Activated CD4-positive, alpha-beta T cell treated with anti-CD3 and anti-CD28 coated beads for 48 hours (primary cell): ENCODE data around the gene CACNA1C.

Experiments
- DNase-seq: peaks from one replicate; pipeline ENCODE4 v3.0.0-alpha.2; 2020

The CACNA1C gene

DNA sequence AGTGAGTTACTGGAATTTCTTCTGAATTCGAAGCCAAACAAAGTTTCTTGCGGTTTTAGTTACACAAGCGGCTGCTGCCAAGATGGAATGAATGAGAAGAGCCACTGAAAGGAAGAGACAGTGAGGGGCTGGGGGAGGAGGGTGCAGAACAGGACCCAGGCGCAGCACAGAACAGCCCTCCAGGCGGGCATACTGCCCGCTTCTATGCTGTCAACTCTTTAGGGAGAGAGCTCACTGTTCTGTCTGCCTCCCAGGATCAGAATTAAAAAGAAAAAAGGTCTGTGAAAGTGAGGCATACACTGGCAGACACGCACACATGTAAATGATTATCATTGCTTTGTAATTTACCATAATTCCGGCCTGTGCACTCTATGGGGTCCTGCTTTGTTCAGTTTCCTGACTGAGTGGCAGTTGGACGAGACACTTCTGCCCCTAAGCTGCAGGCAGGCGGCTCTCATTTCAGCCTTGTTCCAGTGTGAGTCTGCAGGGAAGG, 231.6 kb downstream of the CACNA1C start:
- no peak for DNase-seq

DNA sequence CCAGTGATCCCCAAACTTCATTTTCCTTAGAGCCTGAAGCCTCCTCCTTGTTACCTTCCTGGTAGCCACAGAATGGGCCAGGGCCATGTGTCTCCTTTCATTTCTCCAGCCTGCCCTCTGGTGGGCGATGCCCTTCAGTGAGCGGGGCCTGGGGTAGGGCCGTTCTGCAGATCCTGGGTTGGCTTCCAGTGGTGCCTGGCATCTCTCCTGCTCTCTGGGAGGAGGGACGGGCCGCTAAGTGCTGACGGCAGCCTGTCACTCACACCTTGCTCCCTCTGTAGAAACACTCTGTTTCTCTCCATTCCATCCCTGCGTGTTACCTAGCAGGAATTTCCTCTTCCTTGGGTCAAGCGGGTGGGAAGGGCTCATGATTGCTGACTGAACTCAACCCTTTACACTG, 232.1 kb downstream of the CACNA1C start:
- DNase-seq: peak; percentile 69

DNA sequence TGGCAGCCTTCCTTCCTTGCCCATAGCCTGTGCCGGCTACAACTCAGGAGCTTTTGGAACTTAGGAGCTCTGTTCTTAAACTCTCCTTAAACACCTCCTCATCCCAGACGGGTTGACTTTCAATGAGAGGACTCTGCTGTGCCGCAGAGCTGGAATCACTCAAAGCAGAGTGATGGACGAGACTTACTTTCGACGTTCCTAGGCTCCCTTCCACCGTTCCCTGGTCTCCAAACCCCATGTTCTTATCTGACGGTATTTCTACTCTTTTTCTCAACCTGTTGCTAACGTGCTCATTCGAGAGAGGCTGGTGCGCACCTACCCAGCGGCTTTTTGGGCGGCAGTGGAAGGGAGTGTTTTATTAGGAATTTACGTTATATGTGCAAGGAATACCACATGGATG, 232.7 kb downstream of the CACNA1C start:
- no peak for DNase-seq

DNA sequence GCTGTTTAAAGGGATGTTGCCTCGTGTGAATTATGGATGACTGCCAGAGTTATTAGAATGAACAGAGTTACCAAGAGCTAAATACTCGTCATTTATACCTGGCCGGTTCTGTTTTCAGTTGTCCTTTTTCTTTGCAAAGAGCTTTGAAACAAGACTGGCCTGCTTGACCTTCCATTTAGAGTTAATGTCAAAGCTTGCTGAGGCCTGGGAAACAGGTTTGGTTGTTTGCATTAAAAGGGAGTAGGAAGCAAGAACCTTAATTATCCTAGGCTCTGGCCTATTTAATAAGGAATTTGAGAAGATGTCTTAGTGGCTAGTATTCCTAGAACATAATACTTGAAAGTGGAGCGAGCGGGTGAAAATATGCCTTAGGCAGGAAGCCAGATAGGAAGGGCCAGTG, 233.3 kb downstream of the CACNA1C start:
- no peak for DNase-seq

DNA sequence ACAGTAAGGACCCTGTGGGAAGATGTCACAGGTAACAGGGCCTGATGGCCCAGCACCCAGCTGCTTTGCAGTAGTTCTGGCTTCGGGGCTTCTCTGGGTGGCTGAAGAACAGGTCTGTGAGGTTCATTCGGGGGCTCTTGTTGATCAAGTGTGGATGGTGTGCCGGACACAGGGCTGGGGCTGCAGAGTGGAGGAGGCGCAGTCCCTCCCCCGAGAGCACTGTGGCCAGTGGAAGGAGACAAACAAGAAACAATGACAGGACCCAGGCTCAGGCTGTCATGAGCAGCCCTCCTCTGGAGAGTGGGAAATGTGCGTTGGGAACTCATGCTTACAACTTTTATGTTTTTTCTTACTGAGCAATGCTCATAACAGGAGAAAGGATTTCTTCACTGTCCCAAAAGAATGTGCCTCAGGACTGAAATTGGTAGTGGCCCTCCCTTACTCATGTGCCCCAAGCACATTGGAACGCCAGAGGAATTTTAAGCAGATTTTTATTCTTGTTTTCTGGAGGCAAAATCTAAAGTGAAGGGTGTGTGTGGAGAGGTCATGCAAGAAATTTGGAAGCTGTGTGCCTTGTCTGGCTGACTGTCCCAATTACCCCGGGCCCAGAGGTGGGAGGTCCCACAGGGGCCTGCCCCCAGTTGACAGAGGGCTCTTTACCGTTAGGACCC, 233.8 kb downstream of the CACNA1C start:
- no peak for DNase-seq

DNA sequence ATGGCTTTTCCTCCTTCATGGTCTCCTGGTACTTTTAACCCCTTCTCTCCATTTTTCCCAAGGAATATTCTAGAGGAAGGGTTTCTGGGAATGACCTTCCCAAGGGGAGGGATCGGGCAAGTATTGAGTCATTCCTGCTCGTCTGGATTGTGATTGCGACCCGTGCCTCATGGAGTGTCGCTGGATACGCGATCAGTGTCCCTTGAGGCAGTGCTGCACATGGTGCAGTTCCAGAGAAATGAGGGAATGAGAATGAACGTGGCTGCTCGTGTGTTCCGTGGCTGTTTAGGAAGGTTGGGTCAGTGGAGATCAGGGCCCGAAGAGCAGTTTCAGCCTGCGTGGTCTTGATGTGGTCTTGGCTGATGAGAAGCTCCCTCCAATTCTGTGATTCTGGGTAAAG, 234.4 kb downstream of the CACNA1C start:
- DNase-seq: no peak

DNA sequence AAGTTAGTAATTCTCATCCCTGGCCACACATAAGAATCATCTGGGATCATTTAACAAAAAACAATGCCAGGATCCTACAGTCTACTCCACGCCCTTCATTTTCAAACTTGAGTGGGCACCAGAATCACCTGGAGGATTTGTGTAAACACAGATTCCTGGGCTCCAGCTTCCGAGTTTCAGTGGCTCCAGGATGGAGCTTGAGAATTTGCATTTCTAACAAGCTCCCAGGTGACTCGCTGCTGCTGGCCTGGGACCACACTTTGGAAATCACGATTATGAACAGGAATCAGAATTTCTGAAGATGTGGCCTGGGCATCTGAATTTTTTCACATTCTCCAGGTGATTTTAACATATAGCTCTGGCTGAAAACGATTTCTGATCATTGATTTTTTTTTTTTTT, 234.8 kb downstream of the CACNA1C start:
- no peak for DNase-seq

DNA sequence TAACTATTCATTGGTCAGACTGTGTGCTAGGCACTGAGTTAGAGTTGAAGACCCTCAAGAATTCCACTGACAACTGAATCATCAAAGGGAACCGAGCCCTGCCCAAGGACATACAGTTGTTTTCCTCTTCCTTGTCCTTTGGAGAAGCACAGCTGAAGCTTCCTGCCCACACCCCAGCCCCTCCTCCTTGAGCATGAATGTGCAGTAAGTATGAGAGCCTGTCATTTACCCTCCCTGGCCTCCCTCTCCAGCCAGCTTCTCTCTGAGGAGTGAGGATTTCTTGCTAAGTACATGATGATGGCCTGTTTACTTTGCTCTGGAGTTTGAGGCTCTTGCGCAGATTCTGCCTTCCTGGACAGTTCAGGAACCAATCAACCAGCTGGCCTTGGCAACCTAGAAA, 235.2 kb downstream of the CACNA1C start:
- no peak for DNase-seq

DNA sequence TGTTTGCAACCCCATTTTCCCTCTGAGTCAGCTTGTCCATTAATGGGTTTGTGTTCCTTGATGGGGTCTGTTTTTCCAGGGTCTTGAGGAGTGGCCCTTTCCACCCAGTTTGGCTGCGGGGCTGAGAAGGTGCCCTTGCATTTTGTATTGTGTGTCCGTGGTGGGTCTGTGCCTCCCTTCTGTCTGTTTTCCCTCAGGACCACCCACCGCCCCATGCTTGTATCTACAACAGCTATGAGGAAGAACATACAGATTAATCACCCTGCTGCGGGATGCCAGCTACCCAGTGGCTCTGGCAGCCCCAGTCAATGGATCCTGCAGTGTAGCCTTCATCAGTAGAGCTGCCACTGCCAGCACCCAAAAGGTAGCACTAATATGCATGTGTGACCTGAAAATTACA, 235.7 kb downstream of the CACNA1C start:
- no peak for DNase-seq

DNA sequence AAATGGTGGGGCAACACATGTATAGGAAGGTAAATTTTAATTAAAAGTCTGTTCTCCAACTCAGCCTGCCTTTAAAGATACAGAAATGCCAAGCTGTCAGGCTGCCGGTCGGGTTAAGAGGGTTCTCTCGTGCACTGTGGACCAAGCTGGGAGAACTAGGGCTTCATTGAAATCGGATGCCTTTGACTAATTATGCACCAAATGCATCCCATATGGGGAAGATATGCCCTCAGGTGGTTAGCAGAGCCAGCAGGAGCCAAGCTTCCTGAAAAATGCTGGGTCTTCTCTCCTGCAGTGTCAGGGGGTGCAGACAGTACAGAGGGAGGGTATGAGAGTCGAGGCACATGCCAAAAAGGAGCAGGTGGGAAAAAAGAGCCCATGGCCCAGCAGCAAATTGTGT, 236.1 kb downstream of the CACNA1C start:
- DNase-seq: no peak

DNA sequence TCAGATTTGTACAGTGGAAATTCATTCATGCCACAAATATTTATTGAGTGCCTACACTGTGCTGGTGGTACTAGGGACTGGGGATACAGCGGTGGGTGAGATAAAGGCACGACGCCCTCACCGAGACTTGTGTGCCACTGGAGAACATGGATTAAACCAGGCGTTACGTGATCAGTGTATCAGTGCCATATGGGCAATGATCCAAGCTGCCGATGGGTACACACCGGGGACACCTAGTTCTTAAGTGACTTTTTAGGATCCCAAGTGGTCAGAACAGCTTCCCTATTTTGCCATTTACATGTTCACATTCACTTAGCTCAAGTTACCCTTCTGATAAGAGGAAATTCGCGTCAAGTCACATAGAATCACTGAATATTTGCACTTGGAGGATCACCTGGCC, 236.7 kb downstream of the CACNA1C start:
- no peak for DNase-seq

DNA sequence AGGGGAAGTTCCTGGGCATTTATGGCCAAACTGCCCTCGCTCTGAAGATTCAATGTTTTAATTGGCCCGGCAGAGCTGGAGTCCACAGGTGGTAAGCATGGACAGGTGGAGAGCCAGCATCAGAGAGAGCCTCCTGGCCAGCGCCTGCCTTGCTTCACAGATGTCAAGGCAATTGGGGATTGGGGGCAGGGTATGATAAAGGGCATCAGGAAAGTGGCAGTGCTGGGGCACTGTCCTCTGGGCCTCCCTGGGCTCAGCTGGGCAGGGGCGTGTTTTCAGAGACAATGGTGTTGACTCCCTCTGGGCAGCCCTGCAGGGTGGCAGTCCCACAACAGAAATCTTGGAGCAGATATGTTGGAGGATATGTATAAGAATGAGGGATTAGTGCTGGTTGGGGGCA, 237.3 kb downstream of the CACNA1C start:
- DNase-seq: no peak

DNA sequence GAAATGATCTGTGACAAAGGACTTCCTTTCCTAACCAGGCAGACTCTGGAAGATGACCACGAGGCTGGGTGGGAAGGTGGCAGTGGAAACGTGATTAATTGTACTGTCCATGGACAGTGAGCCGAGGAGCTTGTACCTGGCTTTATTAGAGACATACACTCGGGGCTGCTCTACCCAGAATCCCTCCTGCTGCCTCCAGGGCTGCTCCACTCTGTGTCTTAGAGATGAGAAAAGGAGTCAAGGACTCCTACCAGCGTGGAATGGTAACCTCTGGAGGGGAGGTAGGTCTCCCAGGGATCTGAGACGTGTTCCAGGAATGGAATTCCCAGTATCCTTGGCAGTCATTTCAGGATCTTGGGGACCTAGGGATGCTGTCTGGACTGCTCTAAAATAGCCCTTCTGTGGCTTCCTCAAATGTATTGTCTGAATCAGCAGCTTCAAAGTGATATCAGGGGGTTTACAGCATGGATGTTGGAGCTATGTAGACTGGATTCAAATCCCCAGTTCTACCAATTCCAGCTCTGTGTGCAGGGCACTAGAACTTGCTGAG, 237.8 kb downstream of the CACNA1C start:
- DNase-seq: no peak

DNA sequence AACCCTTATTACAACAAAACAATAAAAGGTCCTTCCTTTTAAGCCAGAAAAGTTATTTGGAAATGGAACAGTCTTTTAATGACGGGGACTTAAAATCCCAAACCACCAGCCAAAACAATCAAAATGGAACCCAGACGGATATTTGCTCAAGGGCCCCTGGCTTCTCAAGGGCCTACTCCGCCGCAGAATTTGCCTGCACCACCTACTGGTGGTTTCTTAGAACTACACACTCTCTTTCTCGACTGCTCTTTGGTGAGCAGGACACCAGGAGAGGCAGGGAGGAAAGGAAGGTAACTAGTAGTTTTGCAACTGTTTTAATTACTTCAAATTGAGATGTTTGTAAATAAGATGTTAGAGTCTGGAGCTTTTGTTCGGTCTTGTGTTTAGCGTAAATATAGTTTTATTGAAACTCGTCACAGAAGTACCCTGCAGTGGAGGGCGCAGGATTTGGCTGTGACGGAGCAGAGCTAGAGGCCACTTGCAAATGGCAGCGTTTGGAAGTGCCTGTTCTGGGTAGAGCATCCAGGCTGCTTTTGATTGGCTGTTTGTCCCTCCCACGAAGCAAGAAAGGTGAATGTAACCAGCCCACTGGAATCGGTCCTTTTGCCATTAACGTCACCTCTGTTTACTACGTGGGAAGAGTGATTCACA, 238.5 kb downstream of the CACNA1C start:
- DNase-seq: peak; percentile 60

DNA sequence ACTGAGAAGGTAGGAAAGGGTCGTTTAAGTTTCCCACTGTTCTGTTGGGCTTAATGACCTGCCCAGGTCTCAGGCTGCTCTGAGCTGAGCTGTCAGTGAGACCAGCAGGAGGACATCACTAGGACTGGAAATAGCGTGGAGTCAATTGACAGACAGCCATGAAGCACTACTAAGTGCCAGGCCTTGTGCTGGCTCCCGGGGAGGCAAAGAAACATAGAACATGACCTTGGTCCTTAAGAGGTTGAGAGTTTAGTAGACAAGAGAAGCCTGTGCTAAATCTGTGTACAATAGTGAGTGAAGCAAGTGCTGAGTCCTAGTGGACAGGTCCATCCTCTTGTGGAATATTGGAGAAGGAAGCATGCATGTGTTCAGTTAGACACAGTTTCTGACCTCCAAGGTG, 239.2 kb downstream of the CACNA1C start:
- no peak for DNase-seq

DNA sequence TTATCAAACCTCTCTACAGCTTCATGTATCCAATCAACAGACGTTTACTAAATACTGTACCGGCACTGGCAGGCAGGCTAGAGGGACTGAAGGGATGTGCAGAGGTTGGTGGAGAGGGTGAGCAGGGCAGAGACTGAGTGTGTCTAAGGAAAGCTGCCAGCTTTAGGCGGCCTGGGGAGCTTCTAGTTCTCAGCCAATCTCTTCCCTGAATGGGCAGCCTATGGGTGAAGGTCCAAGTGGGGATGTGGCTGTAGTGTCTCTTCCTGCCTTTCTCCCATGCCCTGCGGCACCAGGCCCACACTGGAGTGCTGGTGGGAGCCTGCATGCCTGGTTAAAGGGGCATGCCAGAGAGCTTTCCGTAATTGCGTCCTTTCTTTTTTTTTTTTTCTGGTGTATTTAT, 239.8 kb downstream of the CACNA1C start:
- DNase-seq: no peak

DNA sequence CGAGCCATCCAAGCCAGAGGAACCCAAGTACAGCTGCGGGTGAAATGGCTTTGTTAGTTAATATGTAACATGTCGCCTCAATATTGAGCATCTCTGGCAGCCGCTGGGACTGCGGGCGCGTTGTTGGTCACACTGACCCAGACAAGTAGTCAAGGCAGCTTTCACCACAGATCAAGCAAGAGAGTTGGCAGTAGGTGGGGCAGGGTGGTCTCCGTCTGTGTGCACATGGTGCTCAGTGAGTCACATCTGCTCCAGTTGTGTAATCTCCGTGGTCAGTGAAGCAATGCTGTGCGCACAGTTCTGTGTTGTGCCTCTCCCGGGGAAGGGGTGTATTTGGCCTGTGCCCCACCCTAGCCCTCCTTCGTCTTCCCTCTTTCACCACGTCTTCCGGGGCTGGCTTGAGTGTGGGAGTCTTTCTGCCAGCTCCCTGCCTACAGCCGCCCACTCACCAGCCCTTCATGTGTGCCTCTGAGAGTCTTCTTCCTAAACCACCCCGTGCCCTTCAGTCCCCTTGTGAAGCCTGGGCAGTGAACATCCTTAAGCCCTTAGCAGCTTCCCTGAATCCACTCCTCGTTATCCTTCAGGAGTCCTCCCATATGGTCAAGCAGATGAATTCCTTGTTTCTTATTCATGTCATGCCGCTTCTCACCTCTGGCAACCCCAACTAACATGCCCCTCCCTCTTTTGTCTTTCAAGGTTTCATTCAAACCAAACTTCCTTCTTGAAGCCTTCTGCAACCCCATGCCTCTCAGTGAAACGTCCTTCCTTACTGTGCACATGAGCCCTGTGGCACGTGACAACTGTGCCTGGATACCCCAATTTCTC, 242.1 kb downstream of the CACNA1C start:
- DNase-seq: no peak

DNA sequence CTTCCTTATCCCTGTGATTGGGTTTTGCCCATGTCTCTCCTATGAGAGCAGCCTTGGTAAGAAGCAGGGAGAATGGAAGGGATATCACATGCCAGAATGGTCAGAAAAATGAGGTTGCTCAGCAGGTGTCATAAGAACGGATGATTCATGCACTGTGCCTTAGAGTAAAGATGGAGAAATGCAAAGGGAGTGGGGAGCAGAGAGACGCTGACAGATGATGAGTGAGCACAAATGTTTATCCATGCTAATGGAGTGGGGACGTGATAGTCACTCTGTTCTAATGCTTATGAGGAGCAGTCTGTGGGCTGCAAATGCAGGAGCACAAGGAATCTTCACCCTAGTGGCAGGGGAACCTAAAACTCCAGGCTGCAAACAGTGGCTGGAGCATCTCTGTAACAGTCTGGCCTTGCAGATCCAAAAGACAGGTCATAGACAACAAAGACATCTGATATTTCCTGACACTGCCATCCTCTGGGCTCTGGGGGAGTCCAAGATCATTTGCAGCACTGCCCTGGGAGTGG, 243.2 kb downstream of the CACNA1C start:
- DNase-seq: no peak

DNA sequence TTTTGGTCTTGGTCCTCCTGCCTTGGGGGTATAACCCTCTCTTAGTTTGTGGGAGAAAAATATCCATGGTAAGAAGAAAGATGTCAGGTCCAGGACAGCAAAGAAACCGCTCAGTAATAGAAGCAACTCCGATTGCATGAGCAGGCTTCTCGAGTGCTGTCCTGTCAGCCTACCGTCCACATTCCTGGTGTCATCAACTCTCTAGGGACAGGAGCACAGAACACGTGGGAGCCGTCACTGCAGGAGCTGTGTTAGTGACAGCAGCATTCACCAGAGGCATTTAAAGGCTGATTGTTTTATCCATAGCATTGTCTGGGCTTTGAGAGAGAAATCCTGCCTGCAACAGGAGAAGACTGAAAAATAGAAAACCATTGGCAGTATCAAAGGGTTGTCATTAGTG, 244.2 kb downstream of the CACNA1C start:
- no peak for DNase-seq

DNA sequence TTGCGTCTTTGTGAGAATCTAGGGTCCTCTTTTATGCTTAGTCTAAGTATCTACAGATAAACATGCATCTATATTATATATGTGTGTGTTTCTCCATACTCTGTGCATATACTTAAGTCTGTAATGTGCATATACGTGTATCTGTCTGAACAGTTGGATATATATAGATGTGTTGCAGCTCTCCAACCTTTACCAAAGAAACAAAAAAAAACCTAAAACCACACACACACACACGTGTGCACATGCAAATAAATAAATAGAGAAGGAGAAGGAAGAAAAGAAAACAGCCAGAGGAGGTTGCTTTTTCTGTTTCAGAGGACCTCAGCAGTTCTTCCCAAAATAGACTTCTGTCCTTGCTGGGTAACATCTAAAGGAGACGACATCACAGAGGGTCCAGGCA, 244.9 kb downstream of the CACNA1C start:
- DNase-seq: no peak

DNA sequence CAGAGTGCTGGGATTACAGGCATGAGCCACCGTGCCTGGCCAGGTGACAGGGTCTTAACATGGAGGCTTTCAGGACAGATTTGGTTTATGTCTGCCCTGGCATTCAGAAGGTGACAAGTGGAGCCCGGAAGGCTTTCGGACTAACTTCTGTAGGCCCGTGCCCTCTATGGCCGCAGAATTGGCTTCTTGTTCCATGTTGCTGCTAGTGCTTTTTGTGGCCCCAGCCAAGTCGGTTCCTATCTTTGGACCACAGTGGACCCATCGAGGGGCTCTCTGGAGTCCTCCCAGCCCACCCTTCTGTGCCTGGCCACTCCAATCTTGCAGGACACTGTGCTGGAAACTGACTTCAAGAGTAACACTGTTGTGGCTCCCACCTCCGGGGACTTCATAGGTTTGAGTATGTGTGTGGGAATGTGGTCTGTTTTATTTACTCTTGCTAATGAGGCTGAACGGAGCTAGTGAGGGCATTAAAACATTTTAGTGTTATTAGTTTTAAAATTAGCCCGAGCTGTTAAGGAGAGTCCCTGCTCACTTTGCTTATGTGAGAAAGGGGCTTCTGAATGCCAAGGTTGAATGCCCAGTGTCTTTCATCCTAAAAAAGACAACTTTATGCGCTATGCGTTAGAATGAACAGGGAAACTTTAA, 245.9 kb downstream of the CACNA1C start:
- DNase-seq: no peak

DNA sequence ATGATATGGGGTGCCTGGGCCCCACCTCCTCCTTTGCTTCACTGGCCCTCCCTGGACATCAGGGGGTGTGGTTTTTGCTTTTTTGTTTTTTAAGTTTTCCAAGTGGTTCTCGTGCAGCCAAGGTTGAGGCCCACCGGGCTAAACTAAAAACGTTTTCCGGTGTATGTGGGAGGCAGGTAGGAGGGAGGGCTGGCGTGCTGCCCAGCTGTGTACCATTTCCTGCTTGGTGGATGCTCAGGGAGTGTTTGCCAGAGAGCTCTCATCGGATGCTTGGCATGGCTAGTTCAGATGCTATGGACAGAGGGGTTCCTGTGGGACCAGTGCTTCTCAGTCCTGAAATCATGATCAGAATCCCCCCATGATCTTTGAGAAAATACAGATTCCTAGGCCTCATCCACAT, 246.4 kb downstream of the CACNA1C start:
- no peak for DNase-seq

DNA sequence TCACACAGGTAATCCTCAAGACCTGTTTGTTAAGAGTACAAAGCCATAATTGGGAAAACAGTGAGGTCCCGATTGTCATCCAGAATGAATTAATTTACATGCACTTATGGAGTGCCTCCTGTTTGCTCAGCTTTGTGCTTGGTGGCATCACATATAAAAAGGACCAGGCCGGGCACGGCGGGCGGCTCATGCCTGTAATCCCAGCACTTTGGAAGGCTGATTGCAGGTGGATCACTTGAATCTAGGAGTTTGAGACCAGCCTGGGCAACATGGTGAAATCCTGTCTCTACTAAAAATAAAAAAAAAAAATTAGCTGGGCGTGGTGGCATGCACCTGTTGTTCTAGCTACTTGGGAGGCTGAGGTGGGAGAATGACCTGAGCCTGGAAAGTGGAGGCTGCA, 247.4 kb downstream of the CACNA1C start:
- no peak for DNase-seq
